NCI-H748 treated with DMSO at 0.1 percent for 48 hours (cell line): ENCODE measurements around the gene MYLK4.

ENCODE experiments used
- DNase-seq: peaks from one replicate; lab custom pipeline; 2025; lab: John Stamatoyannopoulos, UW

Gene MYLK4

DNA sequence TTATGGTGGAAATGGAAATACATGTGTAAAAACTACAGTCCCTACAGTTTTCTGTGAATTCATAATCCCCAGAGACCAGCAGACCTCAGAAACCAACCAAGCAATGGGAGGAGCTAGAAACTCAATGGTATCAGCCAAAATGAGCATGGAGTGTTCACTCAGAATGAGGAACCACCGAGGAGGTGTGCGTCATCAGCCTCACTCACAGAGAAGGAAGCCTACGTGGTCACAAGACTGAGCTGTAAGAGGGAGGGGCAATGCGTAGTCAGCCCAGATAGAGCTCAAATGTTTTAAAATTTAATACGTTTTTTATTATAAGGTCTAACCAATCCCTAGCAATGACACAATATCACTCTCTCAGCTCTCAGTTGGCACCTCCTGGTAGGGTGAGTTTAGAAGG lies 17.4 kb downstream of the MYLK4 start:
- DNase-seq, result no peak

DNA sequence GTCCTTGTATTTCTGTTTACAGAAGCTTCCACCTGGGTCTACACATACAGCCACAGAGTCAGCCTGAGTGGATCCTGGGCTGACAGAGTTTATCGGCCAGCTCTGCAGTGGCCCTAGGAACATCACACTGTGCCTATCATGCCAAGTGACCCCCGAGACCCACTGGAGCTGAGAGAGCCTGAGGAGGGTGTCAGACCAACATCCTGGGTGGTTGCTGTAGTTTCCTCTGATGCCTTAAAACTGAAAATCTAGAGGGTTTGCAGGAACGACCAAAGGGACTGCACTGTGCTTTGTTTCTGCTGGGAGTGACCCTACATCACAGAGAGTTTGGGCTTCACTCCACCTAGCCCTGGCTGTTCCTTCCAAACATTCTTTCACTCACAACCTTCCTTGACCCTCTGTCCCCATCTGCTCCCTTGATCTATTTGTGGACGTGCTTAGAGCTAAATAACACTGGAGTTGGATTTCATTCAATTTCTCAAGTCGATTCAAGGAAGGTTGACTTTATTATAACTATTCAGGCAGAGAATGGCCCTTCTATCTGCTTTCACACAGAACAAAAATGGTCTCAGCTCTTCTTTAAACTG lies 18.1 kb downstream of the MYLK4 start:
- DNase-seq, result no peak

- DNase-seq, result no peak
These were observed 19.3 kb downstream of the MYLK4 start for GRCh38 chr6:2731281-2731909.

DNA sequence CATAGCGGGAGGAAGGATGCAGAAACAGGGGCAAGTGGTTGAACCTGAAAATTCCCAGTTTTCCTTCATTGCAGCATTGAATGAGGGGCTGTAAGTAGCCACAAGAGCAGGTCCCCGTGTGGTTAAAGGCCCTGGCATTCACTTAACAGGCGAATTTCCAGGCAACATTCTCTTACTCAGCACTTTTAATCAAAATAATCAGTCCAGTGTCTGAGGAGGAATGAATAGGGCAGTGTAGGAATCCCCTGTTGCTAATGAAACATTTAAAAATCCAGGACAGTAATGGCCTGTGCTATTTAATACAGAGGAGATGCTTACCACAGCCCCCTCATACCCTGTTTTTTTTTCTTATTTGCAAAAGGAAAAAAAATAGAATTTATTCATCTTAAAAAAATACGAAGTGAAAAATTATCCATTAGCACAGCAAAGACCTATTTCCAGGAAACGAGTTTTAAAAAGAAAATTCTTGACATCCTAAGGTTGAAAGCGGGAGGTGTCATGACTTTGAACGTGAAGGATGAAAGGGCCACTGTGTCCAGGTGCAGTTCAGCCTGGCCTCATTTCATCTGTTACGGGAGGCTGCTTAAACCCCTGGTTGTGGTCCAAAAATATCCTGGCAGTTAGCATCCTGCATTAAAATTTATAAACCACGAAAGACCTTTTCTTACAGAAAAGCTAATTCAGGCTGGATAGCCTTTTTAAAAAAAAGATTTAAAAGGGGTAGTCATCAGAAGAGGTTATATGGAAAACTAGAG lies 20.2 kb downstream of the MYLK4 start:
- DNase-seq, result no peak

- DNase-seq, result no peak
These were observed 20.8 kb downstream of the MYLK4 start for GRCh38 chr6:2729921-2730320.

- DNase-seq, result no peak
These were observed 24.6 kb downstream of the MYLK4 start for GRCh38 chr6:2725999-2726567.

DNA sequence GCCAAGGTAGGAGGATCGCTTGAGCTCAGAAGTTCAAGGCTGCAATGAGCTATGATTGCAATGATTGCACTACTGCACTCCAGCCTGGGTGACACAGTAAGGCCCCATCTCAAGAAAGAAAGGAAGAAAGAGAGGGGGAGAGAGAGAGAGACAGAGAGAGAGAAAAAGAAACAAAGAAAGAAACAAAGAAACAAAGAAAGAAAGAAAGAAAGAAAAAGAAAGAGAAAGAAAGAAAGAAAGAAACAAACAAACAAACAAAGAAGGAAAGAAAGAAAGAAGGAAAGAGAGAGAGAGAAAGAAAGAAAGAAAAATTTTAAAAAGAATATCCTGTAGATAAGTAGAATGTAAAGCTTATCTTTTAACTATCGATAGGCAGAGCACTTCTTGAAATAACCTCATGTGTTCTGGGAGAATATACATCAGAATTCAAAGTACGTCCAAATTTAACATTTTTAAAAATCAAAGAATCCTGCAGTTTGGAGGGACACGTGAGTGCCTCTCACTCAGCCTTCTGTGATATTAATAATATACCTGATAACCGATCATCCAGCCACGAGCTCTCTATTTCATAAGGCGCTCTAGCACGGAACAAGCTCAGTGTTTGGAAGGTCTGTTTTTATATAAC lies 25.2 kb downstream of the MYLK4 start:
- no peak for DNase-seq

DNA sequence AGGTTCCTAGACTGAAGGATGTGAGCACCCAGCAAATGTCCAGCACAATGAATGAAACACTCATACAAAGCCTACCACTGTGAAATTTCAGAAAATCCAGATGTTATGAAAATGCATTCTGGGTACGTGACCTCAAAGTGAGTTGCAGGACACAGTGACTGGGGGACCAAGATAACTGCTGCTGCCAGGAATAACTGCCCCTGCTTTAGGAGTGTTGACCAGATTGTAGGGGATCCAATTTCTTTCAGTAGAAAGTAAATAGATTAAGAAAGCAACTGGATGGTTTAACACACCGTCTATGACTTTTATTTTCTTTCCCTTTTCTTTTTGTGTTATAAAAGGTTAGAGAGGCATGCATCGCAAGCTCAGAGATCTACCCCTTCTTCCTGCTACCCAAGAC lies 29.5 kb downstream of the MYLK4 start:
- DNase-seq, result no peak

- DNase-seq, result no peak
These were observed 31.6 kb downstream of the MYLK4 start for GRCh38 chr6:2719093-2719455.

GRCh38 chr6:2718334-2719092 lies 32.2 kb downstream of the MYLK4 start:
- no peak for DNase-seq

DNA sequence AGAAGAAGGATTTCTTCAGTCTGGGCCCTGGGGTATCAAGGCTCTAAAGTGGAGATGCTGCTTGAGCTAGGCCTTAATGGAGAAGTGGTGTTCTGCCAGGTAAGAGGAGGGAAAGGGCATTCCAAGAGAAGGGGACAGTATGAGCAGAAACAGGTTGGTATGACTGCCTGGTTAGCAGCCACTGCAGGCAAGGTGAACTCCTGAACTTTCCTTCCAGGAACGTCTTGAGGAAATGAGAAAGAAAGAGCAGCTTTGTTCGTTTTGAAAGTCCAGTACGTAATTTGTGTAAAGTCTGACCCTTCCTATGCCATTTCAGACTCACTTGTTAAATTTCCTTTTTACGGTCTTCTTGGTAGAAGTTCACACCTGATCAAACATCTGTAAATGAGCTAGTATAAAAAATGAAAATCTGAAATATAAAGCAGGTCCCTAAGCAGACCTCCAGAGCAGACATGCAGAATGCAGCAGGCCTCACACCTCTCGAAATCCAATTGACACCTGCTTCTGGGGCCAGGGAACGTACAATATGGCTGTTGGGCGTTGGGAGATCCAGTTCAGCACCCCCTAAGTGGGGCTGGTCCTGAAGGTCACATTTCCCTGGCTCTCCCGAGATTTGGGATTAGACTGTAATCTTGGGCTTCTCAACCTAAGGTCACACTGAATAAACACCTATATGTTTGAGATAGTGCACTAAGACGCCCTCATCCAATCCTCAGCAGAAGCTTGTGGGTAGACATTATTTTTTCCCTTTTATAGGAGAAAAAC lies 33.6 kb downstream of the MYLK4 start:
- no peak for DNase-seq

- no peak for DNase-seq
These were observed 35.0 kb downstream of the MYLK4 start for GRCh38 chr6:2715737-2716136.

DNA sequence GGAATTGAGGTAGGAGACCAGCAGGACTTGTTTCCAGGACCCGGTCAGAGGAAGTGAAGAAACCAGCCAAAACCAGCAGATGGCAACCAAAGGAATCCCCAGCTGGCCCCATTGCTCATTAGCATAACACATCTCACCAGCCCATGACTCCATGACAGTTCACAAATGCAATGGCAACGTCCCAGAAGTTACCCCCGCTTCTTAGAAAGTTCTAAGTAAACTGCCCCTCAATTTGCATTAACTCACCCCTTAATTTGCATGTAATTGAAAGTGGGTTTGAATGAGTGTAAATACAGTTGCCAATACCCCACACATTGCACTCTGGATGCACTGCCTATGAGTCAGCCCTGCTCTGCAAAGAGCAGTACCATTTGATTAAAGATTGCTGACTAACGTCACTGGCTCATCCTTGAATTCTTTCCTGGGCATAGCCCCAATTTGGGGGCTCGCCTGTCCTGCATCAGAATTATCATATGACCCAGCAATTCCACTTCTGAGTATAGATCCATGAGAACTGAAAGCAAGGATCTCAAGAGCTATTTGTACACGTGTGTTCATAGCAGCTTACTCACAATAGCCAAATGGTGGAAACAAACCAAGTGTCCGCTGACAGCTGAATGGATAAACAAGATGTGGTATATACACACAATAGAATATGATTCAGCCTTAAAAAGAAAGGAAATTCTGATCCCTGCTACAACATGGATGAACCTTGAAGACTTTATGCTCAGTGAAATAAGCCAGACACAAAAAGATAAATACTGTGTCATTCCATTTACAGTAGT lies 36.4 kb downstream of the MYLK4 start:
- DNase-seq, result no peak

DNA sequence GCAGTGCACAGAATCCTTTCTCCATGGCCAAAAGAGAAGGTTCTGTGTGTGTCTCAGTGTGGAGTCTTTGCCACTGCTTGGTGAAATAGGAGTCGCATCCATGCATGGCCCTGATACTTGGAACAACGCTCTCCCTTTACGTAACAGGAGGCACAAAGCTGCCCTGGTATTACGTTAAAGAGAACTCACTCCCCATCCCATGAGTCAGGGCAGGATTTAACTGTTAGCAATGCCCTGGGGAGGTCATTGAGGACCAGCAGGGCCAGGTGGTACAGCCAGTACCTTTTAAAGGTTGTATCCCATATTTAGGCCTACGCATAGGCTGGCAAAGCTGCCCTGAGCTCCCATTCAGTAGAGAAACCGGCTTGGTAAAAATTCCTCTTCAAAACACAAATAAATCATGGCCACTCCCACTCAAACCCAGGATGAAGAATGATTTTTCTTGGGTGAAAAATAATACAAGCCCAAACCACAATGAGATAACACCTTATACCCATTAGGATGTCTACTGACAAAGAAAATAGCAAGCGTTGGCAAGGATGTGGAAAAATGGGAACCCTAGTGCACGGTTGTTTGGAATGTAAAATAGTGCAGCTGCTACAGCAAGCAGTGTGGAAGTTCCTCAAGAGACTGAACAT lies 37.1 kb downstream of the MYLK4 start:
- DNase-seq, result no peak

GRCh38 chr6:2712102-2712501 lies 38.6 kb downstream of the MYLK4 start:
- DNase-seq, result no peak

DNA sequence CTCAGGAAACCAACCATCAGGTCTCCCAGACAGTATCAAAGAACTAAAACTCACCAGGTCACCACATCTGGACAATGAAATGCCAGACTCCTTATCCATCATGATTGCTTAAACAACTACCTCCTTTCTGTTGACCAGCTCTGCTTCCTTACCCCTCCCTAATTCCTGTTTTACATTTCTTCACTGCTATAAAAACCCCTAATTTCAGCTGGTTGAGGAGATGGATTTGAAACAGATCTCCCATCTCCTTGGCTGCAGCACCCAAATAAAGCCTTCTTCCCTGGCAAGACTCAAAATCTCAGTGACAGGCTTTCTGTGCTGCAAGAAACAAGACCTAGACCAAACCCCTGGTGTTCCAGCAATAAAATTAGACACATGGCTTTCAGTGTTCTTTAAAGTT lies 40.3 kb downstream of the MYLK4 start:
- DNase-seq, result no peak

GRCh38 chr6:2708456-2708855 lies 42.3 kb downstream of the MYLK4 start:
- no peak for DNase-seq

GRCh38 chr6:2706558-2706957 lies 44.2 kb downstream of the MYLK4 start:
- DNase-seq, result no peak

GRCh38 chr6:2705256-2705655 lies 45.5 kb downstream of the MYLK4 start:
- DNase-seq, result no peak

- DNase-seq, result no peak
These were observed 53.4 kb downstream of the MYLK4 start for GRCh38 chr6:2697291-2697690.
